Esophagus (tissue), 2 donors: Measurements from ENCODE around the gene ZNF101. TPM values are rescaled to one million over a fixed set of nuclear protein-coding genes. Genes with fewer than 3 reads are reported as not detected.
"Not testable (repeated sequence)": the region's sequence is repeated elsewhere in the genome, so short reads cannot be mapped to it uniquely, and the experiment has no call there.

Source experiments
- H3K27ac ChIP-seq, 2 donors: one replicate each; pipeline ENCODE4 v1.5.1; 2013; ENCODE audit warnings: low read depth in 2 of 2, mild to moderate bottlenecking in 2 of 2, inconsistent platforms in 1 of 2, low read length in 1 of 2, moderate library complexity in 1 of 2
- H3K27me3 ChIP-seq, 2 donors: one replicate each; pipeline ENCODE4 v1.6.1; 2013; ENCODE audit warnings: low read length in 2 of 2, control low read depth in 1 of 2, mild to moderate bottlenecking in 1 of 2; ENCODE audit not compliant: insufficient read depth in 2 of 2, control insufficient read depth in 1 of 2
- H3K36me3 ChIP-seq, 2 donors: one replicate each; pipeline ENCODE4 v1.6.1; 2013; ENCODE audit warnings: low read length in 1 of 2; ENCODE audit not compliant: control insufficient read depth in 2 of 2, insufficient read depth in 2 of 2
- H3K4me1 ChIP-seq, 2 donors: one replicate each; pipeline ENCODE4 v1.6.1; 2013; ENCODE audit warnings: low read length in 1 of 2; ENCODE audit not compliant: control insufficient read depth in 2 of 2, insufficient read depth in 2 of 2
- H3K4me3 ChIP-seq, 2 donors: one replicate each; pipeline ENCODE4 v1.5.1; 2013; ENCODE audit warnings: low read length in 2 of 2, mild to moderate bottlenecking in 2 of 2, low read depth in 1 of 2, moderate library complexity in 1 of 2
- H3K9me3 ChIP-seq, 2 donors: one replicate each; pipeline ENCODE4 v1.6.1; 2013; ENCODE audit warnings: mild to moderate bottlenecking in 2 of 2, low read depth in 1 of 2, low read length in 1 of 2, moderate library complexity in 1 of 2; ENCODE audit not compliant: control insufficient read depth in 2 of 2, insufficient read depth in 1 of 2
- WGBS, 2 donors: extraction: QIAGEN DNeasy Blood & Tissue Kit; methylation state at CpG; one replicate each; pipeline ENCODE4 v1.1.7; 2013; 5-methylcytosine and 5-hydroxymethylcytosine counted together
- polyA plus RNA-seq, 2 donors: library from polyadenylated mRNA; stranded (reverse); fragments of 200-250 nt; gene quantifications; one replicate each; pipeline ENCODE4 v1.2.3, GENCODE V29; 2013
- donor health status: healthy with polysubstance abuse.
- donor health status: Bipolar disorder and iron deficiency.

Gene ZNF101
- polyA plus RNA-seq, 2 donors, result 10.4 to 12.2 TPM

- no peak overlapping the region for H3K4me3 ChIP-seq
- H3K4me1 ChIP-seq, result peaks cover 4 to 17% of the 10 kb centered on the region in 2 donors
- H3K27me3 ChIP-seq, result no peaks in the 10 kb centered on the region
- H3K27ac ChIP-seq, result peak overlapping the region in 1 of 2 donors; percentile 24
- 81 to 82% methylated on average over 17 of the region's 17 CpGs for WGBS, 2 donors
- H3K9me3 ChIP-seq, result no peaks in the 10 kb centered on the region
- H3K36me3 ChIP-seq, result peaks cover 11 to 38% of the 10 kb centered on the region in 2 donors
These were observed 8.9 kb upstream of the ZNF101 start for GRCh38 chr19:19659646-19660245.

- Histone ChIP-seq H3K36me3 (peaks cover 0 to 24% of the 10 kb centered on the region in 2 donors), H3K4me1 (peaks cover 4 to 17% of the 10 kb centered on the region in 2 donors), H3K4me3 (no peak overlapping the region), H3K27me3 (no peaks in the 10 kb centered on the region), H3K27ac (no peak overlapping the region), H3K9me3 (no peaks in the 10 kb centered on the region)
- 84% methylated on average over 10 of the region's 10 CpGs for WGBS, 2 donors
These were observed 7.4 kb upstream of the ZNF101 start for GRCh38 chr19:19661141-19661674.

- WGBS, 2 donors, result 70 to 74% methylated on average over 18 of the region's 18 CpGs
- Histone ChIP-seq H3K27me3 (no peaks in the 10 kb centered on the region), H3K27ac (no peak overlapping the region), H3K4me1 (peaks cover 4 to 17% of the 10 kb centered on the region in 2 donors), H3K4me3 (peak overlapping the region in 1 of 2 donors; percentile 85), H3K36me3 (peaks cover 0 to 19% of the 10 kb centered on the region in 2 donors), H3K9me3 (no peaks in the 10 kb centered on the region)
These were observed 6.9 kb upstream of the ZNF101 start for GRCh38 chr19:19661675-19662251.

GRCh38 chr19:19662344-19662743 lies 6.3 kb upstream of the ZNF101 start:
- Histone ChIP-seq H3K4me1 (peaks cover 4 to 17% of the 10 kb centered on the region in 2 donors), H3K9me3 (no peaks in the 10 kb centered on the region), H3K27me3 (no peaks in the 10 kb centered on the region), H3K4me3 (peak overlapping the region; percentile 83 to 85), H3K36me3 (peaks cover 0 to 13% of the 10 kb centered on the region in 2 donors), H3K27ac (peak overlapping the region in 1 of 2 donors; percentile 68)
- WGBS, 2 donors, result 81% methylated on average over 8 of the region's 8 CpGs

GRCh38 chr19:19662871-19663255 lies 5.8 kb upstream of the ZNF101 start:
- peak overlapping the region; percentile 91 to 98 for H3K27ac ChIP-seq
- H3K36me3 ChIP-seq, result peaks cover 0 to 11% of the 10 kb centered on the region in 2 donors
- peaks cover 4 to 17% of the 10 kb centered on the region in 2 donors for H3K4me1 ChIP-seq
- H3K4me3 ChIP-seq, result peak overlapping the region; percentile 83 to 85
- no peaks in the 10 kb centered on the region for H3K27me3 ChIP-seq
- no peaks in the 10 kb centered on the region for H3K9me3 ChIP-seq
- 4 to 6% methylated on average over 17 of the region's 17 CpGs for WGBS, 2 donors

GRCh38 chr19:19663256-19664120 lies 5.2 kb upstream of the ZNF101 start, which contains the start of gene ATP13A1:
Gene ATP13A1 (minus strand): TSS chr19:19663676. CDS start chr19:19663666, 10 bp downstream.
- peaks cover 0 to 10% of the 10 kb centered on the region in 2 donors for H3K36me3 ChIP-seq
- 0% methylated on average over 77 to 85 of the region's 85 CpGs for WGBS, 2 donors
- H3K4me3 ChIP-seq, result peak within 1 kb of the TSS; percentile 83 to 85
- H3K9me3 ChIP-seq, result no peaks in the 10 kb centered on the region
- peak within 1 kb of the TSS; percentile 91 to 98 for H3K27ac ChIP-seq
- H3K27me3 ChIP-seq, result no peaks in the 10 kb centered on the region
- H3K4me1 ChIP-seq, result peaks cover 4 to 17% of the 10 kb centered on the region in 2 donors

GRCh38 chr19:19665420-19665948 lies 3.2 kb upstream of the ZNF101 start:
- not testable (repeated sequence) for H3K4me1 ChIP-seq, H3K36me3 ChIP-seq, H3K4me3 ChIP-seq, H3K9me3 ChIP-seq, H3K27ac ChIP-seq, H3K27me3 ChIP-seq
- WGBS, 2 donors, result 97 to 99% methylated on average over 22 of the region's 22 CpGs

GRCh38 chr19:19670070-19670551 lies 1.5 kb downstream of the ZNF101 start:
- no peaks in the 10 kb centered on the region for H3K9me3 ChIP-seq
- peak overlapping the region in 1 of 2 donors; percentile 22 for H3K27ac ChIP-seq
- peaks cover 2 to 3% of the 10 kb centered on the region in 2 donors for H3K4me1 ChIP-seq
- no peaks in the 10 kb centered on the region for H3K36me3 ChIP-seq
- H3K4me3 ChIP-seq, result peak overlapping the region; percentile 84 to 92
- 69 to 73% methylated on average over 10 of the region's 10 CpGs for WGBS, 2 donors
- H3K27me3 ChIP-seq, result no peaks in the 10 kb centered on the region

- 89 to 90% methylated on average over 3 of the region's 3 CpGs for WGBS, 2 donors
- no peak overlapping the region for H3K4me3 ChIP-seq
- H3K27ac ChIP-seq, result no peak overlapping the region
- H3K36me3 ChIP-seq, result peaks cover 6 to 10% of the 10 kb centered on the region in 2 donors
- H3K27me3 ChIP-seq, result no peaks in the 10 kb centered on the region
- peaks cover 0 to 8% of the 10 kb centered on the region in 2 donors for H3K9me3 ChIP-seq
- peaks cover 2 to 3% of the 10 kb centered on the region in 2 donors for H3K4me1 ChIP-seq
These were observed 4.2 kb downstream of the ZNF101 start for GRCh38 chr19:19672816-19673215.
